ENCODE results near the gene CLTB. TPM values are rescaled to one million over a fixed set of nuclear protein-coding genes. Genes with fewer than 3 reads are reported as not detected.

Gene CLTB
- total and polyA plus RNA-seq, 2 of the 13 experiments (the other 11 are each of a cell fraction or from before 2014, with no cell fraction given), result 23.3 to 33.8 TPM

DNA sequence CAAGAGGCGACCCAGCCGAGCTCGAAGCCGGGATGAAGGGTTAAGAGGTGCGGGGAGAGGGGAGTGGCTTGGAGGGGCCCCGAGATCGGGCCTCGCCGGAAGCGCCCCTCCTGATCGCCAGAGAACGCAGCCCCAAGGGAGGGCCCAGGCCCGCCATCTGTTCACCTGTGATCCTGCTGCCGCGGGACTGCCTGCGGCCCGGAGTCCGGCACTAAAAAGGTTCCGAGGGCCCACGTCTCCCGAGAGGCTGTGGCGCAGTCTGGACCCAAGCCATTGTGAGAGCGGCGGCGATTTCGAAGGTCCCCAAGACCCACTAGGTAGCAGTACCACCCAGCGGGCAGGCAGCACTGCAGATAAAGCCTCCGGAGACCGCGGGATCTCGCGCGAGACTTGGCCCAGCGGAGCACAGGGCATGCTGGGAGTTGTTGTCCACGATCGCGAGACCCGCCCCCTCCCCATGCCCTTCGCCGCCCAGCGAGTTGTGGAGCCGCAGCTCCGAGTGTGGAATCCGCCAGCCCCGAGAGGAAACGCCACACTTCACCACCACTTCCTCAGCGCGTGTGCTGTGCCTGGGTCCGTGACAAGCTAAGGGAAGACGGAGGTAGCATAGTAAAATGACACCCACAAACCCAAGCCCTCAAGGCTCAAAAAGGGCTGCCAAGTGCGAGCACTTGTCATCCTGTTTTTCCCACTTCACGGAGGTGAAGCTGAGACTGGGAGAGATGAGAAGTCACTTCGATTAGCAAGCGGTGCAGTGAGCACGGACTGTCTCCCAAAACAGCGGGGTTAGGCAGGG lies 54.7 kb downstream of the CLTB start, which contains the start of gene KIAA1191 (continued):
- TF ChIP-seq, protein P1, sequence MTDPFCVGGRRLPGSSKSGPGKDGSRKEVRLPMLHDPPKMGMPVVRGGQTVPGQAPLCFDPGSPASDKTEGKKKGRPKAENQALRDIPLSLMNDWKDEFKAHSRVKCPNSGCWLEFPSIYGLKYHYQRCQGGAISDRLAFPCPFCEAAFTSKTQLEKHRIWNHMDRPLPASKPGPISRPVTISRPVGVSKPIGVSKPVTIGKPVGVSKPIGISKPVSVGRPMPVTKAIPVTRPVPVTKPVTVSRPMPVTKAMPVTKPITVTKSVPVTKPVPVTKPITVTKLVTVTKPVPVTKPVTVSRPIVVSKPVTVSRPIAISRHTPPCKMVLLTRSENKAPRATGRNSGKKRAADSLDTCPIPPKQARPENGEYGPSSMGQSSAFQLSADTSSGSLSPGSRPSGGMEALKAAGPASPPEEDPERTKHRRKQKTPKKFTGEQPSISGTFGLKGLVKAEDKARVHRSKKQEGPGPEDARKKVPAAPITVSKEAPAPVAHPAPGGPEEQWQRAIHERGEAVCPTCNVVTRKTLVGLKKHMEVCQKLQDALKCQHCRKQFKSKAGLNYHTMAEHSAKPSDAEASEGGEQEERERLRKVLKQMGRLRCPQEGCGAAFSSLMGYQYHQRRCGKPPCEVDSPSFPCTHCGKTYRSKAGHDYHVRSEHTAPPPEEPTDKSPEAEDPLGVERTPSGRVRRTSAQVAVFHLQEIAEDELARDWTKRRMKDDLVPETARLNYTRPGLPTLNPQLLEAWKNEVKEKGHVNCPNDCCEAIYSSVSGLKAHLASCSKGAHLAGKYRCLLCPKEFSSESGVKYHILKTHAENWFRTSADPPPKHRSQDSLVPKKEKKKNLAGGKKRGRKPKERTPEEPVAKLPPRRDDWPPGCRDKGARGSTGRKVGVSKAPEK (CRISPR knock-in tag; IDR thresholded peaks at IDR 0.05; ENCODE audit: borderline replicate concordance), result peak; percentile 69; the same call in 1 of the 2 replicates
- TF ChIP-seq ZNF354B (CRISPR knock-in tag; IDR thresholded peaks at IDR 0.05), result 0 out of 2 replicates have a peak, but pooled peaks have one; percentile 15
- no peak for TF ChIP-seq ISL2 (CRISPR knock-in tag; IDR thresholded peaks at IDR 0.05)
- TF ChIP-seq, protein P2, sequence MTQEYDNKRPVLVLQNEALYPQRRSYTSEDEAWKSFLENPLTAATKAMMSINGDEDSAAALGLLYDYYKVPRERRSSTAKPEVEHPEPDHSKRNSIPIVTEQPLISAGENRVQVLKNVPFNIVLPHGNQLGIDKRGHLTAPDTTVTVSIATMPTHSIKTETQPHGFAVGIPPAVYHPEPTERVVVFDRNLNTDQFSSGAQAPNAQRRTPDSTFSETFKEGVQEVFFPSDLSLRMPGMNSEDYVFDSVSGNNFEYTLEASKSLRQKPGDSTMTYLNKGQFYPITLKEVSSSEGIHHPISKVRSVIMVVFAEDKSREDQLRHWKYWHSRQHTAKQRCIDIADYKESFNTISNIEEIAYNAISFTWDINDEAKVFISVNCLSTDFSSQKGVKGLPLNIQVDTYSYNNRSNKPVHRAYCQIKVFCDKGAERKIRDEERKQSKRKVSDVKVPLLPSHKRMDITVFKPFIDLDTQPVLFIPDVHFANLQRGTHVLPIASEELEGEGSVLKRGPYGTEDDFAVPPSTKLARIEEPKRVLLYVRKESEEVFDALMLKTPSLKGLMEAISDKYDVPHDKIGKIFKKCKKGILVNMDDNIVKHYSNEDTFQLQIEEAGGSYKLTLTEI (CRISPR knock-in tag; conservative IDR thresholded peaks at IDR 0.05), result no peak
- TF ChIP-seq CBX5 (CRISPR knock-in tag; IDR thresholded peaks at IDR 0.05; ENCODE audit: borderline replicate concordance), result peak; percentile 95; the same call in 1 of the 2 replicates
- TF ChIP-seq KLF12 (CRISPR knock-in tag; IDR thresholded peaks at IDR 0.05; ENCODE audit: borderline replicate concordance), result peak; percentile 66; the same call in 1 of the 2 replicates
- TF ChIP-seq, protein P3, sequence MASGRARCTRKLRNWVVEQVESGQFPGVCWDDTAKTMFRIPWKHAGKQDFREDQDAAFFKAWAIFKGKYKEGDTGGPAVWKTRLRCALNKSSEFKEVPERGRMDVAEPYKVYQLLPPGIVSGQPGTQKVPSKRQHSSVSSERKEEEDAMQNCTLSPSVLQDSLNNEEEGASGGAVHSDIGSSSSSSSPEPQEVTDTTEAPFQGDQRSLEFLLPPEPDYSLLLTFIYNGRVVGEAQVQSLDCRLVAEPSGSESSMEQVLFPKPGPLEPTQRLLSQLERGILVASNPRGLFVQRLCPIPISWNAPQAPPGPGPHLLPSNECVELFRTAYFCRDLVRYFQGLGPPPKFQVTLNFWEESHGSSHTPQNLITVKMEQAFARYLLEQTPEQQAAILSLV (CRISPR knock-in tag; IDR thresholded peaks at IDR 0.05; ENCODE audit: borderline replicate concordance), result peak; percentile 83; the same call in 1 of the 2 replicates
- peak; percentile 88 for TF ChIP-seq KAT8 (CRISPR knock-in tag; IDR thresholded peaks at IDR 0.05)
- no peak for TF ChIP-seq ZNF746 (CRISPR knock-in tag; IDR thresholded peaks at IDR 0.05)
- TF ChIP-seq, protein P4, sequence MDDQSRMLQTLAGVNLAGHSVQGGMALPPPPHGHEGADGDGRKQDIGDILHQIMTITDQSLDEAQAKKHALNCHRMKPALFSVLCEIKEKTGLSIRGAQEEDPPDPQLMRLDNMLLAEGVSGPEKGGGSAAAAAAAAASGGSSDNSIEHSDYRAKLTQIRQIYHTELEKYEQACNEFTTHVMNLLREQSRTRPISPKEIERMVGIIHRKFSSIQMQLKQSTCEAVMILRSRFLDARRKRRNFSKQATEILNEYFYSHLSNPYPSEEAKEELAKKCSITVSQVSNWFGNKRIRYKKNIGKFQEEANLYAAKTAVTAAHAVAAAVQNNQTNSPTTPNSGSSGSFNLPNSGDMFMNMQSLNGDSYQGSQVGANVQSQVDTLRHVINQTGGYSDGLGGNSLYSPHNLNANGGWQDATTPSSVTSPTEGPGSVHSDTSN (CRISPR knock-in tag; IDR thresholded peaks at IDR 0.05; ENCODE audit: borderline replicate concordance), result no peak
- TF ChIP-seq, protein P5, sequence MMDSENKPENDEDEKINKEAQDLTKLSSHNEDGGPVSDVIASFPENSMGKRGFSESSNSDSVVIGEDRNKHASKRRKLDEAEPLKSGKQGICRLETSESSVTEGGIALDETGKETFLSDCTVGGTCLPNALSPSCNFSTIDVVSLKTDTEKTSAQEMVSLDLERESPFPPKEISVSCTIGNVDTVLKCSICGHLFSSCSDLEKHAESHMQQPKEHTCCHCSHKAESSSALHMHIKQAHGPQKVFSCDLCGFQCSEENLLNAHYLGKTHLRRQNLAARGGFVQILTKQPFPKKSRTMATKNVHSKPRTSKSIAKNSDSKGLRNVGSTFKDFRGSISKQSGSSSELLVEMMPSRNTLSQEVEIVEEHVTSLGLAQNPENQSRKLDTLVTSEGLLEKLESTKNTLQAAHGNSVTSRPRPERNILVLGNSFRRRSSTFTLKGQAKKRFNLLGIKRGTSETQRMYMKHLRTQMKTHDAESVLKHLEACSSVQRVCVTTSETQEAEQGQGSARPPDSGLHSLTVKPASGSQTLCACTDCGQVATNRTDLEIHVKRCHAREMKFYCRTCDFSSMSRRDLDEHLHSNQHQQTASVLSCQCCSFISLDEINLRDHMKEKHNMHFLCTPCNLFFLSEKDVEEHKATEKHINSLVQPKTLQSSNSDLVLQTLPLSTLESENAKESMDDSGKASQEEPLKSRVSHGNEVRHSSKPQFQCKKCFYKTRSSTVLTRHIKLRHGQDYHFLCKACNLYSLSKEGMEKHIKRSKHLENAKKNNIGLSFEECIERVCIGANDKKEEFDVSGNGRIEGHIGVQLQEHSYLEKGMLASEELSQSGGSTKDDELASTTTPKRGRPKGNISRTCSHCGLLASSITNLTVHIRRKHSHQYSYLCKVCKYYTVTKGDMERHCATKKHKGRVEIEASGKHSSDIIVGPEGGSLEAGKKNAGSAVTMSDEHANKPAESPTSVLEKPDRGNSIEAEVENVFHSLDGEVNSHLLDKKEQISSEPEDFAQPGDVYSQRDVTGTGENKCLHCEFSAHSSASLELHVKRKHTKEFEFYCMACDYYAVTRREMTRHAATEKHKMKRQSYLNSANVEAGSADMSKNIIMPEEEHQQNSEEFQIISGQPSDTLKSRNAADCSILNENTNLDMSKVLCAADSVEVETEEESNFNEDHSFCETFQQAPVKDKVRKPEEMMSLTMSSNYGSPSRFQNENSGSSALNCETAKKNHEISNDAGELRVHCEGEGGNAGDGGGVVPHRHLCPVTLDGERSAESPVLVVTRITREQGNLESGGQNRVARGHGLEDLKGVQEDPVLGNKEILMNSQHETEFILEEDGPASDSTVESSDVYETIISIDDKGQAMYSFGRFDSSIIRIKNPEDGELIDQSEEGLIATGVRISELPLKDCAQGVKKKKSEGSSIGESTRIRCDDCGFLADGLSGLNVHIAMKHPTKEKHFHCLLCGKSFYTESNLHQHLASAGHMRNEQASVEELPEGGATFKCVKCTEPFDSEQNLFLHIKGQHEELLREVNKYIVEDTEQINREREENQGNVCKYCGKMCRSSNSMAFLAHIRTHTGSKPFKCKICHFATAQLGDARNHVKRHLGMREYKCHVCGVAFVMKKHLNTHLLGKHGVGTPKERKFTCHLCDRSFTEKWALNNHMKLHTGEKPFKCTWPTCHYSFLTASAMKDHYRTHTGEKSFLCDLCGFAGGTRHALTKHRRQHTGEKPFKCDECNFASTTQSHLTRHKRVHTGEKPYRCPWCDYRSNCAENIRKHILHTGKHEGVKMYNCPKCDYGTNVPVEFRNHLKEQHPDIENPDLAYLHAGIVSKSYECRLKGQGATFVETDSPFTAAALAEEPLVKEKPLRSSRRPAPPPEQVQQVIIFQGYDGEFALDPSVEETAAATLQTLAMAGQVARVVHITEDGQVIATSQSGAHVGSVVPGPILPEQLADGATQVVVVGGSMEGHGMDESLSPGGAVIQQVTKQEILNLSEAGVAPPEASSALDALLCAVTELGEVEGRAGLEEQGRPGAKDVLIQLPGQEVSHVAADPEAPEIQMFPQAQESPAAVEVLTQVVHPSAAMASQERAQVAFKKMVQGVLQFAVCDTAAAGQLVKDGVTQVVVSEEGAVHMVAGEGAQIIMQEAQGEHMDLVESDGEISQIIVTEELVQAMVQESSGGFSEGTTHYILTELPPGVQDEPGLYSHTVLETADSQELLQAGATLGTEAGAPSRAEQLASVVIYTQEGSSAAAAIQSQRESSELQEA (CRISPR knock-in tag; IDR thresholded peaks at IDR 0.05; ENCODE audit: not compliant biosample characterization), result peak; percentile 94

Measured in HepG2 (cell line).